GM19035 (cell line): ENCODE results near the gene PSTK.

Experiments
- ATAC-seq: cut with Tn5 transposase; IDR thresholded peaks from one replicate; pipeline ENCODE4 v1.9.1; 2021; ENCODE audit not compliant: unreplicated experiment

PSTK gene

DNA sequence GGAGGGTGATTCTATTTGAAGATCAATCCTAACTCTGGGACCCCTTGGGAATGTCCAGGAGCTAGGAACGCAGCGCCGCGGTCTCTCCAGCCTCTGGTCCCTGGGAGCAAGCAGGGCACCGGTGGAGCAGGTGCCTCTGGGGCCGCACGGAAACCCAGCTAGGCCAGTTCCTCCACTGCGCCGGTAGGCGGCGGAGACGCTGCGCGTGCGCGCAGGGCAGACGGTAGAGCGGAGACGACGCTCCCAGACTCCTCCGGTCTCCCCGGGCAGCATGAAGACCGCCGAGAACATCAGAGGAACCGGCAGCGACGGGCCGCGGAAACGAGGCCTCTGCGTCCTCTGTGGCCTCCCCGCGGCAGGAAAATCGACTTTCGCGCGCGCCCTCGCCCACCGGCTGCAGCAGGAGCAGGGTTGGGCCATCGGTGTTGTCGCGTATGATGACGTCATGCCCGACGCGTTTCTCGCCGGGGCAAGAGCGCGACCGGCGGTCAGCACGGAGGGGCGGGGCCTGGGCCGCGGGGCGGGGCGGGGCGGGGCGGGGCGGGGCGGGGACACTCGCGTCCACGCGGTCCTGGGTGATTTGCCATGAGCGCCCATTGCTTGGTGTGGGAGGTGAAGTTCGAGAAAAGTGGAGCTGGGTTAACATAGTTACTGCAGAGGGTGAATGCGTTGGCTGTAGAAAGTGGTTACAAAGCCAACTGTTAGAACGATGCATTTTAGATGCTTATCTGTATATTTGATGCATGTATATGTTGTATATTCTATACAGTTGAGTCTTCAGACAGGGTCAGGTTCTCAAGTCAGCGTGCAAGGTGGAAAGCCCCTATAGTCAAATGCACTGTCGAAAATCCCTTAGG lies at the start of gene PSTK:
TSS of gene PSTK (plus strand) at position 193 of the 857 bp plus-strand sequence. CDS start at position 272, 79 bp downstream.
- peak; percentile 98 for ATAC-seq

DNA sequence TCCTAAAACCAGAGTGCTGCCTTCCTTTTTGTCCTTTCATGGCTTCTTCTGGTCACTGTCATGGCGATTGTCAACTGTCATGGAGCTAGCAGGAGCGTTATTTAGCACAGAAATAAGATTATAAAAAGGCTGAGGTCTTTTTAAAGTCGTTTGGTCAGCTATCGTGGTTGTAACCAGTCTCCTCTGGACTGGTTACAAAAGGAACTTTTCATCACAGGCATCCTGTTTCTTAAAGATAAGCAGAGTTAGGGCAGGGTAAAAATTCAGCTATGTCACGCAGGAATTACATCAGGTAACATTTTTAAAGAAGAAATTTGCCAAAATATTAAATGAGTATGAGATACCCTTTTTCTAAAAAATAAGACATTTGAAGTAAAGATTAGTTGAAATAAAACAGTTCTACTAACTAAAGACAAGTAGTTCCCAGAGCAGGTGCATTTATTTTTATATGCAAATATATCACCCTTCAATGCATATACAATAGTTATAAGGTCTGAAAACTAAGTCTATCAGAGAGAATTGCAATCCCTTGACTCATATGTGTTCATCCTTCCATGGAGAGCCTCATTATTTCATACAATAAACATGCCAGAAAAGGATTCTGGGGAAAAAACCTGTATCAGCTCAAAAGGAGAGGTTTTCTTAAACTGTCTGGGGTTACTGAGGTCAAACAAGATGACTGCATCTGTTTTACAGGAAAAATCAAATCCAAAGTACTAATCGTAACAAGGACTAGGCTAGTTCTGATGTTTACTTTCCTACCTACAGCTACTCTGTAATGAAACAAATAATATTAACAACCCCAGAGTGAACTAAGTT lies 48.9 kb upstream of the PSTK start:
- ATAC-seq = no peak

DNA sequence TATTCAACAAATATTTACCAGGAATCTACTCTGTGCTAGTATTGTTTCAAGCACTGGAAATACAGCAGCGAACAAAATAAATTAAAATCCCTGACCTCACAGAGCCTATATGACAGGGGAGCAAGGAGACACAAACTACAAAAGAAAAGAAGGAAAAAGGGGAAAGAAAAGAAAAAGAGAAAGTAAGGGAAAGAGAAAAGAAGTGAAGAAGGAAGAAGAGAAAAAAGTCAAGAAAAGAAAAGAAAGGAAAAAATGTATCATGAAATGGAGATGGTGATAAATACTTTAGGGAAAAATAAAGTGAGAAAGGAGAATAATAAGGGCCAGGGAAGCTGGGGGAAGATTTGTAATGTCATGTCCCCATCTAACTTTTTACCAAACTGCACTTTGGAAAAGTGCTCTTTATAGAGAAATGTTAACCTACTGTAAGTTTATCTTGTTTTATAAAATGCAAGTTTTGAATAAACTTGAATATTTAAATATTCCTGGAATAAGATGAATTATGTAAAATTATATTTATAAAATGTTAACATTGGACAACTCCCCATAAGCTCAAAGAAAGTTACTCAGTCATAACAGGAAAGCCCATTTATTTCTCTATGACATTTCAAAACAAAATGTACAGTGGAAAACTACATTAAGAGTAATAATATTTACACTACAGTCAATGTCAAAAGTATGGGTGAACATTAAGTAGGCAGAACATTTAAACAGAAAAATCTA lies 40.9 kb upstream of the PSTK start:
- no peak for ATAC-seq

DNA sequence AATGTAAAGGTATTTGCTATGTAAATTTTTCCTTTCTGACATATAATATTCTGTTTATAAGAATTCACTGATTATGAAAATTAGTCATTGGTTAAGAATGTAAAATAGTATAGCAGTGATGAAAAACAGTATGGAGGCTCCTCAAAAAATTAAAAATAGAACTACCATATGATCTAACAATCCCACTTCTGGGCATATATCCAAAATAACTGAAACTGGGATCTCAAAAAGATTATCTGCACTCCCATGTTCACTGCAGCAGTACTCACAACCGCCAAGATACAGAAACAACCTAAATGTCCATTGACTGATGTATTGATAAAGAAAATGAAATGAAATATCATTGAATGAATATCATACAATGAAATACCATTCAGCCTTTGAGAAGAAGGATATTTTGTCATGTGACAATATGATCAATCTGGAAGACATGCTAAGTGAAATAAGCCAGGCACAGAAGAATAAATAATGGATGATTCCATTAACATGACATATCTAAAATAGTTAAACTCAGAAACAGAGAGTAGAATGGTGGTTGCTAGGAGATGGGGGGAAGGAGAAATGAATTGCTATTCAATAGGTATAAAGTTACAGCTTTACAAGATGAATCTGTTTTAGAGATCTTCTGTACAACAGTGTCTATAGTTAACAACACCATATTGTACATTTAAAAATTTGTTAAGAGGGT lies 40.2 kb upstream of the PSTK start:
- ATAC-seq = no peak

DNA sequence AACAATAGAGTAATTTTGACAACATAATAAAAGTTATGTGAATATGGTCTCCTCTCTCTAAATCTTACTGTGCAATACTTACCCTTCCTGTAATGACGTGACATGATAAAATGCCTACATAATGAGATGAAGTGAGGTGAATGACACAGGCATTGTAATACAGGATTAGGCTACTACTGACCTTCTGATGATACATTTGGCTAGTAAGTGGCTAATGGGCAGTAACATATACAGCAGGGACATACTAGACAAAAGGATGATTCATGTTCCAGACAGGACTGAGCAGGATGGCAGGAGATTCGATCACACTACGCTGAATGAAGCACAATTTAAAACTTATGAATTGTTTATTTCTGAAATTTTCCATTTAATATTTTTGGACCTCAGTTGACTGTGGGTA lies 30.9 kb upstream of the PSTK start:
- ATAC-seq = no peak

- ATAC-seq = peak; percentile 98
These were observed 26.1 kb upstream of the PSTK start, which contains the start of gene C10orf88 for GRCh38 chr10:122953902-122954730. Gene C10orf88 (minus strand): TSS chr10:122954227. CDS start chr10:122954178, 49 bp downstream.

DNA sequence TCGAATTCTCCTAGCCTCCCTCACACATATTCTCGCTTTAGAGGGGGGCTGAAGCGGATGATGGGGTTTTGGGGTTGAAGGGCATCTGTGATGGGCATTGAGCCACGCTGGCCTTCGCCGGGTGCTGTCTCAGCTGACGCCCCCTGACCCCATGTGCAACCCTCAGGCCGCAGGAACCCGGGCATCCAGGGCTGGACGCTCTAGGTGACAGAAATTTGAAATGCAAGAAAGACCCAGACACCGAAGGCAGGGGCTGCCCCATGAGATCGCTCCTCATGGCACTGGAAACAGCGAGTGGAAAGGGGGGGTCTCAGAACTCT lies 25.5 kb upstream of the PSTK start:
- ATAC-seq = no peak

DNA sequence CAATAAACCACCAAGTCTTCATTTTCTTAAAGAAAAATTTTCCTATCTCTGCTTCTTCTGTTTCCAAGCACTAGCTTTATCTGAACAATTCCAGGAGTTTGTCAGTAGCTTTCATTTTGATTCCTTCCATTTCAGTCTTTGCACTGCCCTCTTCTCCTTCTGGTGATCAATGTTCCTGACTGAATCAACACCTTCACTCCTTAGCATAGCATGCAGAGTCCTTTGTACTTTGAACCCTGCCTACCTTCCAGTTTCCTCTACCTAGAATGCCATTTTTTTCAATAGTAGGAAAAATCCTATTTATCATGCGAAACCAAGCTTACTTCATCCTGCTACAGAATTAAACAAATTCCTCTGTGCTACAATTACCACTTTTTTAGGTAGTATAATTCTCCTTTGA lies 24.3 kb upstream of the PSTK start:
- no peak for ATAC-seq

DNA sequence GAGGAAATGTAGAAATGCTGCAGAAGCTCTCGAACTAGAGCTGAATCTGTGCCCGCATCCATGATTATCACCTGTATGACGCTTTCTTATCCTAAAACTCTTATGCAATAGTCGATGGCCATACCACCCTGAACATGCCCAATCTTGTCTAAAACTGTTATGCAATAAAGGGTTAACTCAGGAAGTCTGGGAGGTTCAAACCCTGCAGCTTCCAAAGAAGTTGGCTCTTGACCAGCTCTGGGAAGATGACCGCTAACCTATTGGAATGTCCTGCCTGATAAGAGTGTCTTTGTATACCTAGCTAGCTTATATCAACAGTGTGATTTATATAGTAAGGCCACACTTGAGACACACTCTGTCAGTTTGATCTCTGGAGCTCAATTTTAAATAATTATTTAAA lies 22.7 kb upstream of the PSTK start:
- no peak for ATAC-seq

GRCh38 chr10:122962405-122962804 lies 17.8 kb upstream of the PSTK start:
- ATAC-seq = no peak

DNA sequence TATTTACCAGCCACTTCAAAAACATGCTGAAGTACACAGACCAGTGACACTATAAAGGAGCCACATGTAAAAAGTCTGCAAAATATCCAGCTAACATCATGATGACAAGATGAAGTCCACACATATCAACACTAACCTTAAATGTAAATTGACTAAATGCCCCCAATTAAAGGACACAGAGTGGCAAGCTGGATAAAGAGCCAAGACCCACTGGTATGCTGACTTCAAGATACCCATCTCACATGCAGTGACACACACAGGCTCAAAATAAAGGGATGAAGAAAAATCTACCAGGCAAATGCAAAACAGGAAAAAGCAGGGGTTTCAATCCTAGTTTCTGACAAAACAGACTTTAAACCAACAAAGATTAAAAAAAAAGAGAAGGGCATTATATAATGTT lies 13.3 kb upstream of the PSTK start:
- ATAC-seq = no peak

- no peak for ATAC-seq
These were observed 11.5 kb upstream of the PSTK start for GRCh38 chr10:122968698-122969097.

DNA sequence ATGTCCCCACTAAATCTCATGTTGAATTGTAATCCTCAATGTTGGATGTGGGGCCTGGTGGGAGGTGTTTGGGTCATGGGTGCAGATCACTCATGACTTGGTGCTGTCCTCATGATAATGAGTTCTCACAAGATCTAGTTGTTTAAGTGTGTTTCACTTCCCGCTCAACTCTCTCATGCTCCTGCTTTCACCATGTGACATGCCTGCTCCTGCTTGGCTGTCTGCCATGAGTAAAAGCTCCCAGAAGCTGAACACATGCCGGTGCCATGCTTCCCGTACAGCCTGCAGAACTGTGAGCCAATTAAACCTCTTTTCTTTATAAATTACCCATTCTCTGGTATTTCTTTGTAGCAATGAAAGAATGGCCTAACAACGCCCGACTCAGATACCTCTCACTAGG lies 6.2 kb upstream of the PSTK start:
- no peak for ATAC-seq

DNA sequence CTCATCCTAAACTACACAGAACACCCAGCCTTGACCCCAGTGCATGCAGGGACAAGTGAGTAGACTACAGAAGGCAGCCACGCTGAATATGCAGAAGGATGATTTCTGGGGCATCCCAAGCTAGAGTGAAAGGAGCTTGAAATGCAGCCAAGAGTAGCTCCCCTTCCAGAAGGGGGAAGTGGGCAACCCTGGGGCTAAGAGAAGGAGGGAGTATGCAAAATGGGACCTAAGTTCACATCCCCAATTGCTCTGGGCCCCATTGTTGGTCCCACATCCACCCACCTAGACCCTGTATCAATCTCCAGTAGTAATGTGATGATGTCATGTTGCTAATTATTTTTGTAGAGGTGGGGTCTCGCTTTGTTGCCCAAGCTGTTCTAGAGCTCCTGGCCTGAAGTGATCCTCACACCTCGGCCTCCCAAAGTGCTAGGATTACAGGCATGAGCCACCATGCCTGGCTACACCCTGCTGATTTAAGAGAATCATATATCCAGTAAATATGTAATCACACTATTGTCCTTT lies 5.6 kb upstream of the PSTK start:
- ATAC-seq = no peak

- no peak for ATAC-seq
These were observed 864 bp downstream of the PSTK start for GRCh38 chr10:122981066-122981464.

DNA sequence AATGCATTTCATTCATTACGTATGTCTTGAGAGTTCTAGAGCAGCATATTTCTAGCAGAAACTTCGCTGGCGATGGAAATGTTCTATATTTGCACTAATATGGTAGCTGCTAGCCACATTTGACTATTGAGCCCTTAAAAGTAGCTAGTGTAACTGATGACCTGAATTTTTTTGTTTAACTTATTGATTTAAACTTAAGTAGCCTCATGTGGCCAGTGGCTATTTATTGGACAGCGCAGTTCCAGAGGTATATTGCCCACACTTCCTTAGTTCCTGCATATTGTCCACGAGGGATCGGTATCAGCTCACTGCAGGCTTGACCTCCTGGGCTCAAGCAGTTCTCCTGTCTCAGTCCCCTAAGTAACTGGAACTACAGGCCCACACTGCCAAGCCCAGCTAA lies 3.7 kb downstream of the PSTK start:
- ATAC-seq = no peak

DNA sequence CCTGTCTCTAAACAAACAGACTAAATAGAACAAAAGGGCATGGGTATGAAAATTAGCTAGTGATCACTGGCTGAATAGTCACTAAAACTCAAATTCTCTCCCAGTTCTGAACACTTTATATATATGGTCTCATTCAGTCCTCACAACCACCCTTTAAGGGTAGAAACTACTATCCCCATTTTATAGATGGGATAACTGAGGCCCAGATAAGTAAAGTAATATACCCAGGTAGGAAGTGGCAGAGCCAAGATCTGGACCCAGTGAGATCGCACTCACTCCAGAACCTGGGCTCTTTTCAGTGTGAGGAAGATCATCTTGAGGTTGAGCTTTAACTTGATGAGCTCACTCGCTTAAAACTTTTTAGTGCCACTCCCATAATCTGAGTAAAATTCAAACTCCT lies 4.5 kb downstream of the PSTK start:
- no peak for ATAC-seq

DNA sequence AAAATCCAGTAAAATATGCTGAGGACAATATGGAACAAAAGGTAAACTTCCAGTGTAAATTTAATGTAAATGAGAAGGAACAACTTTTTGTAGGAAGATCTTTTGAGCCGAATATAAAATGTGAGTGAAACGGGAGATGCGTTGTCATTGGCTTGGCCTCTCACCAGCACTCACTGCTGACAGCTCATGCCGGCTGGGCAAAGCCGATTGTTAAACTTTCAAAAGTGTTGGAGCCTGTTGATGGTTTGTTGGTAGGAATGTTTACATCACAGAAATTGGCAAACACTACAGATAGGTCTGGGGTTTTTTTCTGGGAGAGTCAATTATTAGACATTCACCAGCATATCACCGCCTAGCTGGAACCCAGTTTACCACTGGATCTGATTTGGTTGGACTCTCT lies 6.1 kb downstream of the PSTK start:
- no peak for ATAC-seq

DNA sequence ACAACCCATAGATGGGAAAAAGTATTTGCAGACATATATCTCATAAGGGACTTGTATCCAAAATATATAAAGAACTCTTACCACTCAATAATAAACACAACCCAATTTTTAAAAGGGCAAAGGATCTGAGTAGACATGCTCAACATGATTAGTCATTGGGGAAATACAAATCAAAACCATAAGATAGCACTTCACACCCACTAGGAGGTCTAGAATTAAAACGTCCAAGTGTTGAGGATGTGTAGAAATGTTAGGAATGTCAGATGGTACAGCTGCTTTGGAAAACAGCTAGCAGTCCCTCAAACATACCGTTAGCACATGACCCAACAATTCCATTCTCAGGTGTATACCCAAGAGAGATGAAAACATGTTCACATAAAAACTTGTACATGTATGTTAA lies 8.3 kb downstream of the PSTK start:
- no peak for ATAC-seq

DNA sequence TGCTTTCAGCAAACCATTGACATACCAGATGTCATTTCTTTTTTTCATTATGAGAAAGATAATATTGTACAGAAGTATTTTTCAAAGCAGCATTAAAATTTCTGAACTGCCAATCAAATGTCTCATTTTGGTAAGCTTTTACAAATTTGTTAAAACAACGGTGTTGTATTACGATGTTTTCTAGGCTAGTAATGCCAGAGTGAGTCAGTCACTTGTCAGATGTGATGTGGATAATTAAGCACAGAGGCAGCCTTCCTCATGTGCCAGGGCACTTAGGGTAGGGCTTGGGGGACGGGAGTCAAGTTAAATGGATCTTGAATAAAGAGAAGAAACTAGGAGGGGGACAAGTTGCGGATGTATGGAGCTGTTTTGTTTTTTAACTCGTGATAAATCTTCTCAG lies 10.1 kb downstream of the PSTK start:
- ATAC-seq = no peak
